K562 (cell line): ENCODE measurements around the gene VPS11. TPM values are rescaled to one million over a fixed set of nuclear protein-coding genes. Genes with fewer than 3 reads are reported as not detected.

ENCODE experiments used
- ATAC-seq: fragments of 200-7000 bp; cut with Tn5 transposase; 3 replicates; pipeline ENCODE4 v1.9.1; 2020; ENCODE audit warnings: moderate library complexity
- BruUV-seq: library from RNA; stranded (reverse); fragments of 400-500 nt; replicated peaks from 2 replicates; lab custom pipeline; 2021; lab: Mats Ljungman, UMichigan
- CTCF ChIA-PET: fragments of 300-600 bp; formaldehyde crosslinking; extraction: SDS; loops from one replicate; lab custom pipeline; 2021; ENCODE audit warnings: low intra/inter-chr PET ratio; lab: Yijun Ruan, JAX
- POLR2A ChIA-PET: fragments of 300-600, 350-650 bp; sonication (Branson Sonifier 250); formaldehyde crosslinking; extraction: SDS; loops from one replicate; lab custom pipeline; 2021; ENCODE audit warnings: antibody characterized with exemption, inconsistent platforms; lab: Yijun Ruan, JAX
- DNase-seq, 4 experiments: peaks; one replicate each; pipeline versions ENCODE4 v3.0.0 to v3.0.0-alpha.2; 2011 to 2018; ENCODE audit warnings: low spot score in 3 of 4, mixed read lengths in 3 of 4; ENCODE audit errors: extremely low read depth in 1 of 4
- FAIRE-seq: peaks from 2 replicates; lab custom pipeline; 2011; peaks lifted over from hg19 to GRCh38; lab: Jason Lieb, UNC
- H2AFZ ChIP-seq: 2 replicates; pipeline ENCODE4 v1.6.0; 2011; ENCODE audit warnings: low read depth, low read length, control low read depth, inconsistent platforms
- H3K27ac ChIP-seq: fragments of 200-600 bp; 3 replicates; pipeline ENCODE4 v1.8.0; 2011; ENCODE audit warnings: low read depth, mild to moderate bottlenecking, control low read depth, inconsistent platforms, low read length, moderate library complexity, mixed read lengths; ENCODE audit errors: extremely low read depth
- H3K27me3 ChIP-seq, 2 experiments: fragments of 300-600 bp in 1 of 2; 2 replicates in 1 of 2; 3 replicates in 1 of 2; pipeline versions ENCODE4 v1.6.0 to v1.8.0; 2011; ENCODE audit warnings: inconsistent platforms in 2 of 2, low read length in 2 of 2, mild to moderate bottlenecking in 1 of 2, mixed read lengths in 1 of 2, moderate library complexity in 1 of 2; ENCODE audit not compliant: control insufficient read depth in 2 of 2, insufficient read depth in 2 of 2
- H3K36me3 ChIP-seq: fragments of 300-600 bp; 3 replicates; pipeline ENCODE4 v1.8.0; 2011; ENCODE audit warnings: mild to moderate bottlenecking, low read length, inconsistent platforms; ENCODE audit not compliant: control insufficient read depth, insufficient read depth
- H3K4me1 ChIP-seq, 2 experiments: fragments of 200-600 bp in 1 of 2; replicated peaks in 1 of 2; 2 replicates in 1 of 2; 3 replicates in 1 of 2; pipeline versions ENCODE4 v1.5.1 to v1.8.0; 2011; ENCODE audit warnings: inconsistent platforms in 2 of 2, low read length in 2 of 2, mild to moderate bottlenecking in 1 of 2, mixed read lengths in 1 of 2, moderate library complexity in 1 of 2; ENCODE audit not compliant: control insufficient read depth in 2 of 2, insufficient read depth in 2 of 2
- H3K4me2 ChIP-seq: 2 replicates; pipeline ENCODE4 v1.6.1; 2011; ENCODE audit warnings: low read length, control low read depth, inconsistent platforms, mixed read lengths; ENCODE audit not compliant: insufficient read depth
- H3K4me3 ChIP-seq: fragments of 200-600 bp; sonication (generic), shearing (Covaris generic); 2 replicates; pipeline ENCODE4 v1.5.1; 2016; ENCODE audit warnings: control low read depth, inconsistent platforms
- H3K79me2 ChIP-seq: fragments of 200-600 bp; 3 replicates; pipeline ENCODE4 v1.8.0; 2011; ENCODE audit warnings: low read length, inconsistent platforms; ENCODE audit not compliant: control insufficient read depth, insufficient read depth
- H3K9ac ChIP-seq, 2 experiments: 2 replicates each; pipeline versions ENCODE4 v1.6.0 to v1.6.1; 2011; ENCODE audit warnings: low read depth in 2 of 2, low read length in 2 of 2, control low read depth in 1 of 2, inconsistent platforms in 1 of 2, mild to moderate bottlenecking in 1 of 2, mixed read lengths in 1 of 2; ENCODE audit not compliant: insufficient read depth in 1 of 2
- H3K9me1 ChIP-seq: one replicate; pipeline ENCODE4 v1.6.0; 2011; ENCODE audit warnings: inconsistent platforms, mild to moderate bottlenecking, low read length, moderate library complexity; ENCODE audit not compliant: control insufficient read depth, insufficient read depth
- H3K9me3 ChIP-seq: replicated peaks from 2 replicates; pipeline ENCODE4 v1.5.1; 2011; ENCODE audit warnings: low read depth, low read length, inconsistent platforms; ENCODE audit not compliant: control insufficient read depth, insufficient read depth
- H4K20me1 ChIP-seq: replicated peaks from 2 replicates; pipeline ENCODE4 v1.6.1; 2011; ENCODE audit warnings: low read length, inconsistent platforms, mixed read lengths; ENCODE audit not compliant: control insufficient read depth, insufficient read depth
- CBFA2T2 ChIP-seq: fragments of 450-650 bp; conservative IDR thresholded peaks from 2 replicates; pipeline ENCODE4 v1.6.1; 2017; ENCODE audit warnings: mild to moderate bottlenecking
- CCNT2 ChIP-seq: IDR thresholded peaks from 2 replicates; pipeline ENCODE4 v1.6.1; 2011; ENCODE audit warnings: borderline replicate concordance, low read depth, mild to moderate bottlenecking, moderate library complexity, mixed read lengths, low read length; ENCODE audit not compliant: insufficient read length; ENCODE audit errors: extremely low read depth
- CHD1 ChIP-seq: fragments of 200-600 bp; sonication (generic); IDR thresholded peaks from one replicate; pipeline ENCODE4 v1.6.1; 2012; ENCODE audit warnings: mild to moderate bottlenecking, moderate library complexity, low read length, inconsistent platforms
- CREB3 ChIP-seq: fragments of 450-650 bp; conservative IDR thresholded peaks from 2 replicates; pipeline ENCODE4 v1.6.1; 2016; ENCODE audit warnings: missing genetic modification characterization, low read depth, mild to moderate bottlenecking, missing compliant biosample characterization, moderate library complexity
- CREM ChIP-seq: IDR thresholded peaks from 2 replicates; pipeline ENCODE4 v1.6.1; 2014; ENCODE audit warnings: antibody characterized with exemption, low read depth
- CTCF ChIP-seq, 3 experiments: IDR thresholded peaks in 2 of 3; conservative IDR thresholded peaks in 1 of 3; 2 replicates each; pipeline ENCODE4 v1.5.1; 2011 to 2012; ENCODE audit warnings: low read length in 3 of 3, mild to moderate bottlenecking in 3 of 3, control low read depth in 2 of 3, improper control_type of control experiment in 1 of 3, inconsistent platforms in 1 of 3, low read depth in 1 of 3, mixed read lengths in 1 of 3, moderate library complexity in 1 of 3; ENCODE audit not compliant: insufficient read depth in 2 of 3
- GATAD2B ChIP-seq: fragments of 450-650 bp; IDR thresholded peaks from 2 replicates; pipeline ENCODE4 v1.6.1; 2017; ENCODE audit warnings: mild to moderate bottlenecking, borderline replicate concordance
- HCFC1 ChIP-seq: IDR thresholded peaks from 2 replicates; pipeline ENCODE4 v1.6.1; 2012; ENCODE audit warnings: low read depth, low read length, improper control_type of control experiment
- HMGN3 ChIP-seq: IDR thresholded peaks from 2 replicates; pipeline ENCODE4 v1.6.1; 2011; ENCODE audit warnings: borderline replicate concordance, low read depth, mild to moderate bottlenecking, mixed read lengths, low read length; ENCODE audit not compliant: insufficient read length; ENCODE audit errors: extremely low read depth
- KDM2B ChIP-seq: fragments of 250-450 bp; sonication (Bioruptor Pico); IDR thresholded peaks from 2 replicates; pipeline ENCODE4 v1.8.0; 2021; ENCODE audit warnings: mild to moderate bottlenecking, moderate library complexity
- POLR2G ChIP-seq: fragments of 200-400 bp; formaldehyde crosslinking; IDR thresholded peaks from 2 replicates; pipeline ENCODE4 v1.6.1; 2017; ENCODE audit warnings: low read depth, mild to moderate bottlenecking, antibody characterized with exemption, low read length, moderate library complexity
- SAP30 ChIP-seq: fragments of 200-600 bp; sonication (generic); IDR thresholded peaks from 2 replicates; pipeline ENCODE4 v1.6.1; 2012; ENCODE audit warnings: borderline replicate concordance, low read depth, mild to moderate bottlenecking, moderate library complexity, low read length, control low read depth, inconsistent platforms; ENCODE audit not compliant: insufficient read depth, poor library complexity, severe bottlenecking
- SMAD1 ChIP-seq: fragments of 150-350 bp; IDR thresholded peaks from 2 replicates; pipeline ENCODE4 v1.6.1; 2014; ENCODE audit warnings: low read length, low read depth; ENCODE audit not compliant: partially characterized antibody
- TGIF2 ChIP-seq: sonication (generic); formaldehyde crosslinking; IDR thresholded peaks from 2 replicates; pipeline ENCODE4 v1.8.1; 2022; ENCODE audit warnings: mild to moderate bottlenecking, missing genetic modification reagents, moderate library complexity
- U2AF1 ChIP-seq: fragments of 200-400 bp; formaldehyde crosslinking; optimal IDR thresholded peaks from 2 replicates; pipeline ENCODE3; 2017; ENCODE audit warnings: mild to moderate bottlenecking, low read depth, low read length, moderate library complexity
- ZC3H4 ChIP-seq: sonication (generic); formaldehyde crosslinking; IDR thresholded peaks from 2 replicates; pipeline ENCODE4 v1.9.0; 2021; ENCODE audit warnings: missing genetic modification reagents, borderline replicate concordance
- ZNF121 ChIP-seq: sonication (generic); formaldehyde crosslinking; conservative IDR thresholded peaks from 2 replicates; pipeline ENCODE4 v1.8.0; 2022; ENCODE audit warnings: missing genetic modification reagents
- ZNF217 ChIP-seq: sonication (generic); formaldehyde crosslinking; IDR thresholded peaks from 2 replicates; pipeline ENCODE4 v1.8.0; 2022; ENCODE audit warnings: mild to moderate bottlenecking, missing genetic modification reagents
- ZNF3 ChIP-seq: fragments of 250-450 bp; sonication (Bioruptor Pico); IDR thresholded peaks from 2 replicates; pipeline ENCODE4 v1.5.0; 2021; ENCODE audit warnings: mild to moderate bottlenecking, moderate library complexity
- WGBS: fragments of 100-300 bp; shearing (Covaris generic); methylation state at CpG from one replicate; pipeline ENCODE4 v1.1.6; 2016; ENCODE audit warnings: low coverage, mixed read lengths; ENCODE audit not compliant: insufficient coverage; ENCODE audit errors: missing lambda C conversion rate; 5-methylcytosine and 5-hydroxymethylcytosine counted together
- in situ Hi-C: fragments of 300-500 bp; cut with MboI; formaldehyde crosslinking; loops from 4 replicates; pipeline ENCODE4 v1.15.0; 2018; ENCODE audit warnings: inconsistent platforms, mixed read lengths
- intact Hi-C: fragments of 100-400 bp; cut with micrococcal nuclease; formaldehyde crosslinking; loops from 2 replicates; pipeline ENCODE4 v1.14.2; 2022
- polyA plus RNA-seq, 8 experiments: library from polyadenylated mRNA; depleted of rRNA in 4 of 8; stranded (reverse) in 5 of 8; unstranded in 3 of 8; fragments of >200 nt; fragmentation: Nextera tagmentation in 2 of 8; fragmentation: Illumina TruSeq in 1 of 8; extraction: Ambion mirVana in 2 of 8; extraction: Trizol in 1 of 8; gene quantifications; 2 replicates each; pipeline versions ENCODE4 v1.2.1 to v1.2.3, GENCODE V29; 2011 to 2014; ENCODE audit warnings: inconsistent platforms in 1 of 8, missing spikeins in 1 of 8
- total RNA-seq, 7 experiments: library from RNA; depleted of rRNA in 6 of 7; stranded (reverse); fragments of >200 nt in 6 of 7; fragmentation: Illumina TruSeq in 2 of 7; extraction: Trizol in 2 of 7; gene quantifications; 2 replicates each; pipeline versions ENCODE4 v1.2.1 to v1.2.3, GENCODE V29; 2011 to 2021; ENCODE audit warnings: low replicate concordance in 1 of 7

Gene VPS11
- total and polyA plus RNA-seq, 9 of the 15 experiments (the other 6 are each of a cell fraction or from before 2014, with no cell fraction given): 14.1 to 35.5 (median 27.5) TPM

GRCh38 chr11:119107538-119108145, 40.0 kb downstream of the VPS11 start:
- BruUV-seq: no TSS peak
- Histone ChIP-seq H3K9me1 (no peaks in the 10 kb centered on the region), H3K9me3 (no peaks in the 10 kb centered on the region), H3K27ac (peak overlapping the region; percentile 83), H3K4me2 (peak overlapping the region; percentile 99), H3K79me2 (peaks cover 44% of the 10 kb centered on the region), H3K4me1 (peaks cover 39 to 43% of the 10 kb centered on the region in 2 experiments), H4K20me1 (peaks cover 18% of the 10 kb centered on the region), H3K36me3 (peaks cover 39% of the 10 kb centered on the region; the same call in 2 of the 3 replicates), H2AFZ (peak overlapping the region; percentile 64), H3K4me3 (peak overlapping the region; percentile 94), H3K9ac (peak overlapping the region; percentile 71 to 94), H3K27me3 (no peaks in the 10 kb centered on the region)
- FAIRE-seq (no peak), DNase-seq (peak in 2 of 4 experiments; percentile 16 to 41), ATAC-seq (peak; percentile 33)
- in situ Hi-C loops (no loop called here), intact Hi-C loops (loop anchor here (5.0 kb wide), 1 partner anchor 270 kb away; no protein-coding TSS in a partner anchor)
- WGBS: under 1% methylated on average over 40 of the region's 65 CpGs
- POLR2A ChIA-PET: interaction anchor here (0.6 to 5.8 kb wide), 17 partner anchors 11 to 267 kb away, joined by 3 to 75 read pairs (median 4); partner anchors contain the start of genes HMBS, RPS25 and TRAPPC4
- CTCF ChIA-PET: interaction anchor here (1.0 kb wide), 1 partner anchor 216 kb away, joined by 3 read pairs; no protein-coding TSS in a partner anchor
- TF ChIP-seq SMAD1: no peak
- 0 out of 2 replicates have a peak, but pooled peaks have one; percentile 70 for TF ChIP-seq TGIF2
- no peak for TF ChIP-seq ZNF121 (CRISPR knock-in tag)
- TF ChIP-seq CTCF (IDR thresholded peaks at IDR 0.05 in 2 of 3, conservative IDR thresholded peaks at IDR 0.05 in 1 of 3; ENCODE audit: insufficient read depth in 2 of 3, low read depth in 1 of 3, low read length in 3 of 3): 0 out of 6 replicates have a peak, but pooled peaks of 1 of the 3 experiments have one; percentile 0
- no peak for TF ChIP-seq CBFA2T2
- TF ChIP-seq CHD1: peak; percentile 68
- no peak for TF ChIP-seq HCFC1
- peak; percentile 43 for TF ChIP-seq POLR2G
- TF ChIP-seq ZNF217 (CRISPR knock-in tag): no peak
- TF ChIP-seq U2AF1: no peak
- no peak for TF ChIP-seq CREB3 (tag)
- TF ChIP-seq ZC3H4 (CRISPR knock-in tag): peak; percentile 67; the same call in 1 of the 2 replicates
- peak; percentile 41 for TF ChIP-seq HMGN3
- peak; percentile 17 for TF ChIP-seq SAP30
- TF ChIP-seq GATAD2B: 0 out of 2 replicates have a peak, but pooled peaks have one; percentile 66
- no peak for TF ChIP-seq ZNF3 (CRISPR knock-in tag)
- 0 out of 2 replicates have a peak, but pooled peaks have one; percentile 2 for TF ChIP-seq KDM2B
- TF ChIP-seq CCNT2: peak; percentile 30
- TF ChIP-seq CREM: 0 out of 2 replicates have a peak, but pooled peaks have one; percentile 4
